ENCODE results near the gene CNOT10.

DNA sequence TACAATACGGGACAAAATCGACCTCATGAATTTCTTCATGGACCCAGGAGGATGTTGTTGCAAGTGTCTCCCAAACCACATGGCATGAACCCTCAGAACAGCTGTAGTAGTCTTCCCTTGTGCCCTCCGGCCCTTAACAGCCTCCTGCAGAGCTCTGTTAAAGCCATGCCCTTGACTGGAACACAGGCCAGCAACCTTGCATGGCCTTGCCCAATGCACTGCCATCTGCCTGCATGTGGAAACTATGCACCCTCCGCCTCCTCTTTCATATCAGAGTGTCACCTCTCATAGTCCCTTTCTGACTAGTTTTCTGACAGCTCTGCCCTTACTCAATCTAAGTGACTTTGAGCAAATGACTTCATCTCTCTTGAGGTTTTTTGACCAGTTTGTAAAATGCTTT is 93.4 kb downstream of the CNOT10 start:
- TF ChIP-seq, protein P1, sequence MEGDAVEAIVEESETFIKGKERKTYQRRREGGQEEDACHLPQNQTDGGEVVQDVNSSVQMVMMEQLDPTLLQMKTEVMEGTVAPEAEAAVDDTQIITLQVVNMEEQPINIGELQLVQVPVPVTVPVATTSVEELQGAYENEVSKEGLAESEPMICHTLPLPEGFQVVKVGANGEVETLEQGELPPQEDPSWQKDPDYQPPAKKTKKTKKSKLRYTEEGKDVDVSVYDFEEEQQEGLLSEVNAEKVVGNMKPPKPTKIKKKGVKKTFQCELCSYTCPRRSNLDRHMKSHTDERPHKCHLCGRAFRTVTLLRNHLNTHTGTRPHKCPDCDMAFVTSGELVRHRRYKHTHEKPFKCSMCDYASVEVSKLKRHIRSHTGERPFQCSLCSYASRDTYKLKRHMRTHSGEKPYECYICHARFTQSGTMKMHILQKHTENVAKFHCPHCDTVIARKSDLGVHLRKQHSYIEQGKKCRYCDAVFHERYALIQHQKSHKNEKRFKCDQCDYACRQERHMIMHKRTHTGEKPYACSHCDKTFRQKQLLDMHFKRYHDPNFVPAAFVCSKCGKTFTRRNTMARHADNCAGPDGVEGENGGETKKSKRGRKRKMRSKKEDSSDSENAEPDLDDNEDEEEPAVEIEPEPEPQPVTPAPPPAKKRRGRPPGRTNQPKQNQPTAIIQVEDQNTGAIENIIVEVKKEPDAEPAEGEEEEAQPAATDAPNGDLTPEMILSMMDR (IDR thresholded peaks at IDR 0.05; ENCODE audit: low read depth, low read length, poor library complexity, severe bottlenecking): no peak
- TF ChIP-seq EZH2phosphoT487 (IDR thresholded peaks at IDR 0.05; ENCODE audit: borderline replicate concordance, low read length): no peak

Measured in DOHH2 (cell line).